HG03108 (cell line): Measurements from ENCODE around the gene PHACTR1.
"Not testable (repeated sequence)": the region's sequence is repeated elsewhere in the genome, so short reads cannot be mapped to it uniquely, and the experiment has no call there.

Experiments used
- ATAC-seq: cut with Tn5 transposase; IDR thresholded peaks from one replicate; pipeline ENCODE4 v1.9.1; 2021; ENCODE audit warnings: moderate library complexity; ENCODE audit not compliant: unreplicated experiment

Gene PHACTR1

GRCh38 chr6:12748815-12749521 lies 32.4 kb downstream of the PHACTR1 start:
- no peak for ATAC-seq

GRCh38 chr6:12749531-12750379 lies 33.2 kb downstream of the PHACTR1 start:
- ATAC-seq = no peak

- no peak for ATAC-seq
These were observed 33.8 kb downstream of the PHACTR1 start for GRCh38 chr6:12750416-12750815.

GRCh38 chr6:12751694-12752325 lies 35.2 kb downstream of the PHACTR1 start:
- ATAC-seq = no peak

- no peak for ATAC-seq
These were observed 36.5 kb downstream of the PHACTR1 start for GRCh38 chr6:12753036-12753435.

GRCh38 chr6:12760226-12760625 lies 43.7 kb downstream of the PHACTR1 start:
- ATAC-seq = no peak

GRCh38 chr6:12760911-12761310 lies 44.3 kb downstream of the PHACTR1 start:
- ATAC-seq = no peak

- no peak for ATAC-seq
These were observed 45.0 kb downstream of the PHACTR1 start for GRCh38 chr6:12761376-12762115.

GRCh38 chr6:12762731-12763434 lies 46.3 kb downstream of the PHACTR1 start:
- ATAC-seq = not testable (repeated sequence)

GRCh38 chr6:12766365-12766764 lies 49.8 kb downstream of the PHACTR1 start:
- no peak for ATAC-seq

- no peak for ATAC-seq
These were observed 50.4 kb downstream of the PHACTR1 start for GRCh38 chr6:12767016-12767415.

- no peak for ATAC-seq
These were observed 53.1 kb downstream of the PHACTR1 start for GRCh38 chr6:12769556-12770256.

- no peak for ATAC-seq
These were observed 55.8 kb downstream of the PHACTR1 start for GRCh38 chr6:12772416-12772815.

GRCh38 chr6:12776291-12776690 lies 59.7 kb downstream of the PHACTR1 start:
- no peak for ATAC-seq

- no peak for ATAC-seq
These were observed 63.2 kb downstream of the PHACTR1 start for GRCh38 chr6:12779772-12780171.

- no peak for ATAC-seq
These were observed 65.6 kb downstream of the PHACTR1 start for GRCh38 chr6:12782136-12782535.

- no peak for ATAC-seq
These were observed 68.7 kb downstream of the PHACTR1 start for GRCh38 chr6:12785301-12785700.

GRCh38 chr6:12785921-12786320 lies 69.4 kb downstream of the PHACTR1 start:
- ATAC-seq = no peak

- no peak for ATAC-seq
These were observed 74.8 kb downstream of the PHACTR1 start for GRCh38 chr6:12791371-12791770.

GRCh38 chr6:12798326-12798725 lies 81.8 kb downstream of the PHACTR1 start:
- ATAC-seq = no peak
